Keratinocyte (primary cell): ENCODE data around the gene ZMIZ1. TPM values are rescaled to one million over a fixed set of nuclear protein-coding genes. Genes with fewer than 3 reads are reported as not detected.

ENCODE experiments used
- DNase-seq: peaks from one replicate; pipeline ENCODE4 v3.0.0-alpha.2; 2011; ENCODE audit warnings: low read depth, missing footprints, low spot score
- FAIRE-seq: peaks from 2 replicates; lab custom pipeline; 2011; peaks lifted over from hg19 to GRCh38; lab: Jason Lieb, UNC
- H2AFZ ChIP-seq: 2 replicates; pipeline ENCODE4 v1.6.0; 2012; ENCODE audit warnings: low read length, control low read depth, inconsistent platforms; ENCODE audit not compliant: control insufficient read depth
- H3K27ac ChIP-seq: 2 replicates; pipeline ENCODE4 v1.5.1; 2011; ENCODE audit warnings: low read length; ENCODE audit not compliant: control insufficient read depth, insufficient read depth
- H3K27me3 ChIP-seq: 3 replicates; pipeline ENCODE4 v1.6.0; 2011; ENCODE audit warnings: low read length; ENCODE audit not compliant: control insufficient read depth, insufficient read depth; ENCODE audit errors: extremely low read depth
- H3K36me3 ChIP-seq, 2 experiments: 2 replicates in 1 of 2; 3 replicates in 1 of 2; pipeline ENCODE4 v1.5.1; 2011; ENCODE audit warnings: low read length in 2 of 2, mild to moderate bottlenecking in 1 of 2; ENCODE audit not compliant: control insufficient read depth in 2 of 2, insufficient read depth in 2 of 2; ENCODE audit errors: extremely low read depth in 1 of 2
- H3K4me1 ChIP-seq: 3 replicates; pipeline ENCODE4 v1.5.1; 2011; ENCODE audit warnings: low read length; ENCODE audit not compliant: control insufficient read depth, insufficient read depth; ENCODE audit errors: extremely low read depth
- H3K4me2 ChIP-seq: 3 replicates; pipeline ENCODE4 v1.6.0; 2011; ENCODE audit warnings: low read depth, low read length; ENCODE audit not compliant: control insufficient read depth, insufficient read depth; ENCODE audit errors: extremely low read depth
- H3K4me3 ChIP-seq, 3 experiments: fragments of 200-600 bp in 1 of 3; sonication (generic) in 1 of 3; 2 replicates in 2 of 3; 3 replicates in 1 of 3; pipeline ENCODE4 v1.5.1; 2011 to 2016; ENCODE audit warnings: low read length in 3 of 3, mild to moderate bottlenecking in 3 of 3, control low read depth in 2 of 3, inconsistent platforms in 1 of 3, low read depth in 1 of 3, mixed read lengths in 1 of 3, mixed run types in 1 of 3, moderate library complexity in 1 of 3; ENCODE audit not compliant: control insufficient read depth in 2 of 3, insufficient read depth in 2 of 3; ENCODE audit errors: extremely low read depth in 1 of 3
- H3K79me2 ChIP-seq: 2 replicates; pipeline ENCODE4 v1.6.0; 2012; ENCODE audit warnings: low read length; ENCODE audit not compliant: control insufficient read depth, insufficient read depth
- H3K9ac ChIP-seq: 3 replicates; pipeline ENCODE4 v1.6.0; 2011; ENCODE audit warnings: low read length; ENCODE audit not compliant: control insufficient read depth, insufficient read depth; ENCODE audit errors: extremely low read depth
- H3K9me1 ChIP-seq: 3 replicates; pipeline ENCODE4 v1.6.0; 2011; ENCODE audit warnings: low read length; ENCODE audit not compliant: control insufficient read depth, insufficient read depth; ENCODE audit errors: extremely low read depth
- H3K9me3 ChIP-seq: 2 replicates; pipeline ENCODE4 v1.5.1; 2012; ENCODE audit warnings: low read depth, low read length; ENCODE audit not compliant: control insufficient read depth
- H4K20me1 ChIP-seq: 3 replicates; pipeline ENCODE4 v1.6.0; 2011; ENCODE audit warnings: low read length; ENCODE audit not compliant: control insufficient read depth, insufficient read depth; ENCODE audit errors: extremely low read depth
- EZH2 ChIP-seq: IDR thresholded peaks from one replicate; pipeline ENCODE4 v1.6.1; 2012; ENCODE audit warnings: inconsistent platforms, mild to moderate bottlenecking, low read length, moderate library complexity
- dilution Hi-C: fragments of 300-500 bp; cut with MboI; formaldehyde crosslinking; loops from one replicate; pipeline ENCODE4 v1.7.0; 2020; ENCODE audit warnings: low sequenced_read_pairs; ENCODE audit not compliant: extremely low pct_ligation_motif_present
- polyA plus RNA-seq, 5 experiments: library from polyadenylated mRNA; depleted of rRNA in 3 of 5; stranded (reverse) in 3 of 5; stranded (forward) in 1 of 5; unstranded in 1 of 5; fragments of >200 nt; gene quantifications; 1 replicate in 1 of 5; 2 replicates in 3 of 5; 3 replicates in 1 of 5; pipeline versions ENCODE4 v1.2.1 to v1.2.3, GENCODE V29; 2011 to 2012; ENCODE audit warnings: missing spikeins in 2 of 5, low read depth in 1 of 5, low replicate concordance in 1 of 5
- TF ChIP-seq, protein P1 (sequence below), 3 experiments: IDR thresholded peaks in 1 of 3; conservative IDR thresholded peaks in 1 of 3; optimal IDR thresholded peaks in 1 of 3; 2 replicates in 2 of 3; 3 replicates in 1 of 3; pipeline versions ENCODE3 to v1.5.1; 2011; ENCODE audit warnings: low read length in 3 of 3, mild to moderate bottlenecking in 3 of 3, moderate library complexity in 2 of 3, control low read depth in 1 of 3, inconsistent platforms in 1 of 3; ENCODE audit not compliant: insufficient read depth in 2 of 3; ENCODE audit errors: extremely low read depth in 1 of 3

ZMIZ1 gene
- polyA plus RNA-seq, 1 donor (not counting 4 experiments of a cell fraction or from before 2014, with no cell fraction given): 1.8 TPM

DNA sequence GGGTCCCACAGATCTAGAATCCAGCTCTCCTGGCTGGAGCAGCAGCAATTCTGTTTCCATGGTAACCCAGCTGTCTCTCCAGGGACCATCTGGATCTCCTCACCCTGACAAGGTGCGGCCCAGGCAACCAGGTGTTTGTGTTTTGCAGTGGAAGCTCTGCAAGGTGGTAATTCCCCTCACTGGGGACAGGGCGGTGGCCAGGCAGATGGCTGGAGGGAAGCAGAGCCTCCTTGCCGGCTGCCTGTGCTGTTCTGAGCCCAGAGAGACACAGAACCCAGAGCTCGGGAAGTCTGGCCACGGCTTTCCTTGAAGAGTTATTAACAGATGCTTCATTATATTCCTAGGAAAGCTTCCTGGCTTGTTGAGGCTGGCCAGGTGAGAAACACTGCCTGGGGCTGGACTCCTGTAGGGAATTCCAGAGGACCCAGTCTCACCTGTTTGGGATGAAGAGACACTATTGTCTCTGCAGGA, 160.3 kb downstream of the ZMIZ1 start:
- Histone ChIP-seq H3K27ac (peak overlapping the region; percentile 61), H3K36me3 (peaks cover 0 to 3% of the 10 kb centered on the region in 2 experiments), H4K20me1 (no peaks in the 10 kb centered on the region), H3K4me3 (peak overlapping the region in 1 of 3 experiments; percentile 30), H3K9me3 (no peaks in the 10 kb centered on the region), H3K9me1 (peaks cover 2% of the 10 kb centered on the region), H2AFZ (no peak overlapping the region), H3K79me2 (no peaks in the 10 kb centered on the region), H3K4me2 (peak overlapping the region; percentile 66), H3K4me1 (peaks cover 24% of the 10 kb centered on the region), H3K27me3 (no peaks in the 10 kb centered on the region), H3K9ac (peak overlapping the region; percentile 7)
- peak; percentile 78 for FAIRE-seq
- DNase-seq: peak; percentile 63
- TF ChIP-seq, protein P1, sequence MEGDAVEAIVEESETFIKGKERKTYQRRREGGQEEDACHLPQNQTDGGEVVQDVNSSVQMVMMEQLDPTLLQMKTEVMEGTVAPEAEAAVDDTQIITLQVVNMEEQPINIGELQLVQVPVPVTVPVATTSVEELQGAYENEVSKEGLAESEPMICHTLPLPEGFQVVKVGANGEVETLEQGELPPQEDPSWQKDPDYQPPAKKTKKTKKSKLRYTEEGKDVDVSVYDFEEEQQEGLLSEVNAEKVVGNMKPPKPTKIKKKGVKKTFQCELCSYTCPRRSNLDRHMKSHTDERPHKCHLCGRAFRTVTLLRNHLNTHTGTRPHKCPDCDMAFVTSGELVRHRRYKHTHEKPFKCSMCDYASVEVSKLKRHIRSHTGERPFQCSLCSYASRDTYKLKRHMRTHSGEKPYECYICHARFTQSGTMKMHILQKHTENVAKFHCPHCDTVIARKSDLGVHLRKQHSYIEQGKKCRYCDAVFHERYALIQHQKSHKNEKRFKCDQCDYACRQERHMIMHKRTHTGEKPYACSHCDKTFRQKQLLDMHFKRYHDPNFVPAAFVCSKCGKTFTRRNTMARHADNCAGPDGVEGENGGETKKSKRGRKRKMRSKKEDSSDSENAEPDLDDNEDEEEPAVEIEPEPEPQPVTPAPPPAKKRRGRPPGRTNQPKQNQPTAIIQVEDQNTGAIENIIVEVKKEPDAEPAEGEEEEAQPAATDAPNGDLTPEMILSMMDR (optimal IDR thresholded peaks at IDR 0.05 in 1 of 3, IDR thresholded peaks at IDR 0.05 in 1 of 3, conservative IDR thresholded peaks at IDR 0.05 in 1 of 3; ENCODE audit: extremely low read depth in 1 of 3, insufficient read depth in 2 of 3, low read length in 3 of 3): no peak
- TF ChIP-seq EZH2: no peak
- dilution Hi-C loops: no loop called here

DNA sequence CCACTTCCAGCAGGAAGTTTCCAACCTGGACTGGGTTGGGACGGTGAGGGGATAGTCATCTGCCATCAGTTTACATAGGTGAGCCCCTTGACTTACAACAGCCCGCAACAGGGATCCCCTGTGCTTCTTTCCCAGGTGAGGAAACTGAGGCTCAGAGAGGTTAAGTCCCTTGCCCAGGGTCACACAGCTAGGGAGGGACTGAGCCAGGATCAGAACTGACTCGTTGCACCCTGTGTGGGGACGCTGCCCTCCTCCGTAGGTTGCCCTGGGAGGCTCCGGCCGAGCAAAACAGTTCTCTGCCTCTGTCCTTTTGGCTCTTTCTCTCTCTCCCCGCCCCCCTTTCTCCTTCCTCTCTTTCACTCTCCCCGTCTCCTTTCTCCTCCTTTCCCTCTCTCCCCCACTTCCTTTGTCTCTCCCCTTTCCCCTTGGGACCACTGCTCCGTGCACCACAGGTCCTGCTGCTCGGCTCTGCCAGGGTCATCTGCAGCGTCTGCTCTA, 161.1 kb downstream of the ZMIZ1 start:
- H4K20me1 ChIP-seq: no peaks in the 10 kb centered on the region
- H3K4me2 ChIP-seq: peak overlapping the region; percentile 66
- no peak for DNase-seq

More for the DNA sequence above, 161.1 kb downstream of the ZMIZ1 start:
- no peaks in the 10 kb centered on the region for H3K79me2 ChIP-seq
- no peak overlapping the region for H2AFZ ChIP-seq
- no peaks in the 10 kb centered on the region for H3K9me3 ChIP-seq
- H3K9me1 ChIP-seq: peaks cover 2% of the 10 kb centered on the region
- FAIRE-seq: no peak
- no peak for TF ChIP-seq EZH2
- TF ChIP-seq, protein P1 (optimal IDR thresholded peaks at IDR 0.05 in 1 of 3, IDR thresholded peaks at IDR 0.05 in 1 of 3, conservative IDR thresholded peaks at IDR 0.05 in 1 of 3; ENCODE audit: extremely low read depth in 1 of 3, insufficient read depth in 2 of 3, low read length in 3 of 3): no peak
- peak overlapping the region; percentile 61 for H3K27ac ChIP-seq
- peaks cover 31% of the 10 kb centered on the region for H3K4me1 ChIP-seq
- H3K27me3 ChIP-seq: no peaks in the 10 kb centered on the region
- H3K9ac ChIP-seq: peak overlapping the region; percentile 7
- H3K4me3 ChIP-seq: no peak overlapping the region
- H3K36me3 ChIP-seq: no peaks in the 10 kb centered on the region
- dilution Hi-C loops: no loop called here
